ENCODE measurements around the gene LNX1.

DNA sequence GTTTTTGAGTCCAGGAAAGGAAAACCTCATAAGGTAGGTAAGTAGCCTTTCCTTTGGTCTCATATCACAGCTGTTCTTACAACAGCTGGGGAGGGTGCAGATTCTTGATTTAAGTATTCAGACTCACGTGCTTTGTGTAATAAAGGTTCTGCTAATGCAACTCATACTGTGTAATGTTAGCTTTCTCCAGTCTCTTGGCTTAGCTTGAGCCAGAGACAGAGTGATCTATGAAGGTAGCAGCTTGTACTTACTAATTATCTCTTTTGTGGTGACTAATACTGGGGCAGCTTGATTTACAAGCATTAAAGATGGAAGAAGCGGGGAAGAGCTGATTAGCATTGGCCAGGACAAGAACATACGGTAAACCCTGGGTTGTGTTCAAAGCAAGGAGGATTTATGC, 80.3 kb downstream of the LNX1 start:
- TF ChIP-seq YY1 (IDR thresholded peaks at IDR 0.05; ENCODE audit: insufficient read depth, insufficient read length), result no peak
- TF ChIP-seq ZNF274 (IDR thresholded peaks at IDR 0.05; ENCODE audit: low read depth, low read length), result no peak
